Mesodermal cell (in vitro differentiated cells): Measurements from ENCODE around the gene RNF115. TPM values are rescaled to one million over a fixed set of nuclear protein-coding genes. Genes with fewer than 3 reads are reported as not detected.

Source experiments
- H3K27ac ChIP-seq: 2 replicates; pipeline ENCODE4 v1.7.0; 2013; ENCODE audit warnings: mild to moderate bottlenecking, low read depth, low read length, moderate library complexity; ENCODE audit not compliant: severe bottlenecking
- H3K36me3 ChIP-seq: 2 replicates; pipeline ENCODE4 v1.7.1; 2013; ENCODE audit warnings: mild to moderate bottlenecking, low read length, moderate library complexity; ENCODE audit not compliant: control insufficient read depth, insufficient read depth
- H3K4me1 ChIP-seq: one replicate; pipeline ENCODE4 v1.7.1; 2013; ENCODE audit warnings: mild to moderate bottlenecking, low read length; ENCODE audit not compliant: insufficient read depth, control insufficient read depth, poor library complexity, severe bottlenecking
- H3K4me3 ChIP-seq: 2 replicates; pipeline ENCODE4 v1.7.0; 2013; ENCODE audit warnings: low read length, control low read depth, mild to moderate bottlenecking; ENCODE audit not compliant: insufficient read depth, poor library complexity, severe bottlenecking; ENCODE audit errors: extremely low read depth
- H3K9me3 ChIP-seq: 2 replicates; pipeline ENCODE4 v1.7.1; 2013; ENCODE audit warnings: mild to moderate bottlenecking, low read length, moderate library complexity; ENCODE audit not compliant: control insufficient read depth
- WGBS, 2 experiments: methylation state at CpG; one replicate each; pipeline ENCODE4 v1.1.5; 2013; ENCODE audit warnings: missing lambda C conversion rate in 2 of 2; ENCODE audit not compliant: insufficient coverage in 2 of 2; 5-methylcytosine and 5-hydroxymethylcytosine counted together
- polyA plus RNA-seq, 2 experiments: library from polyadenylated mRNA; stranded (reverse); fragments of 50-300 nt; gene quantifications; one replicate each; pipeline ENCODE4 v1.2.3, GENCODE V29; 2013

Gene RNF115
- 10.6 TPM for polyA plus RNA-seq (2013, experiment 1 of 2)
- 8.8 TPM for polyA plus RNA-seq (2013, experiment 2 of 2)

GRCh38 chr1:145823565-145824498 is at the start of gene RNF115, which contains the start of gene POLR3C:
Gene RNF115 (minus strand): TSS chr1:145824095. CDS start chr1:145823873, 222 bp downstream.
Gene POLR3C (plus strand): TSS chr1:145824200. CDS start chr1:145825777, 1,577 bp downstream.
- H3K27ac ChIP-seq = peak within 1 kb of the TSS; percentile 96
- H3K36me3 ChIP-seq = peaks cover 37% of the 10 kb centered on the region
- H3K4me3 ChIP-seq = peak within 1 kb of the TSS; percentile 79
- WGBS, 2 experiments = 0% methylated on average over 68 to 85 of the region's 89 CpGs
- no peaks in the 10 kb centered on the region for H3K9me3 ChIP-seq
- no peaks in the 10 kb centered on the region for H3K4me1 ChIP-seq

- Histone ChIP-seq H3K4me3 (no peak overlapping the region), H3K27ac (no peak overlapping the region), H3K36me3 (no peaks in the 10 kb centered on the region), H3K9me3 (no peaks in the 10 kb centered on the region), H3K4me1 (no peaks in the 10 kb centered on the region)
- 48 to 55% methylated on average over 46 of the region's 47 CpGs for WGBS, 2 experiments
Measured at GRCh38 chr1:145871994-145872924, 48.4 kb upstream of the RNF115 start.

GRCh38 chr1:145868232-145868631 is 44.3 kb upstream of the RNF115 start:
- 94% methylated on average over 3 to 4 of the region's 4 CpGs for WGBS, 2 experiments
- Histone ChIP-seq H3K36me3 (no peaks in the 10 kb centered on the region), H3K4me3 (no peak overlapping the region)

GRCh38 chr1:145863282-145864018 is 39.6 kb upstream of the RNF115 start:
- 71 to 80% methylated on average over 4 of the region's 5 CpGs for WGBS, 2 experiments
- no peaks in the 10 kb centered on the region for H3K9me3 ChIP-seq
- H3K36me3 ChIP-seq = no peaks in the 10 kb centered on the region

More at GRCh38 chr1:145868232-145868631, 44.3 kb upstream of the RNF115 start:
- Histone ChIP-seq H3K27ac (no peak overlapping the region), H3K9me3 (no peaks in the 10 kb centered on the region), H3K4me1 (no peaks in the 10 kb centered on the region)

GRCh38 chr1:145859491-145860023 is 35.7 kb upstream of the RNF115 start:
- H3K27ac ChIP-seq = peak overlapping the region; percentile 79

More at GRCh38 chr1:145863282-145864018, 39.6 kb upstream of the RNF115 start:
- Histone ChIP-seq H3K4me1 (peaks cover 3% of the 10 kb centered on the region), H3K27ac (no peak overlapping the region), H3K4me3 (no peak overlapping the region)

GRCh38 chr1:145858901-145859490 is 35.1 kb upstream of the RNF115 start, which contains the start of gene PIAS3:
Gene PIAS3 (minus strand): TSS chr1:145859081. CDS start chr1:145858990, 91 bp downstream.
- peak within 1 kb of the TSS; percentile 79 for H3K27ac ChIP-seq
- H3K4me3 ChIP-seq = peak within 1 kb of the TSS; percentile 79
- H3K4me1 ChIP-seq = peaks cover 3% of the 10 kb centered on the region
- no peaks in the 10 kb centered on the region for H3K9me3 ChIP-seq
- 0 to 2% methylated on average over 24 to 29 of the region's 42 CpGs for WGBS, 2 experiments
- H3K36me3 ChIP-seq = peaks cover 34% of the 10 kb centered on the region

More at GRCh38 chr1:145859491-145860023, 35.7 kb upstream of the RNF115 start:
- peaks cover 3% of the 10 kb centered on the region for H3K4me1 ChIP-seq
- H3K4me3 ChIP-seq = peak overlapping the region; percentile 79
- H3K9me3 ChIP-seq = no peaks in the 10 kb centered on the region
- WGBS, 2 experiments = 0 to 1% methylated on average over 25 to 33 of the region's 41 CpGs
- H3K36me3 ChIP-seq = peaks cover 28% of the 10 kb centered on the region

- WGBS, 2 experiments = 2 to 13% methylated on average over 3 to 20 of the region's 35 CpGs
- Histone ChIP-seq H3K36me3 (peaks cover 40% of the 10 kb centered on the region), H3K4me1 (peaks cover 3% of the 10 kb centered on the region), H3K4me3 (peak overlapping the region; percentile 79), H3K9me3 (no peaks in the 10 kb centered on the region), H3K27ac (peak overlapping the region; percentile 79)
Measured at GRCh38 chr1:145858238-145858900, 34.5 kb upstream of the RNF115 start.

- Histone ChIP-seq H3K4me1 (peaks cover 3% of the 10 kb centered on the region), H3K9me3 (no peaks in the 10 kb centered on the region), H3K27ac (no peak overlapping the region), H3K4me3 (no peak overlapping the region), H3K36me3 (peaks cover 52% of the 10 kb centered on the region)
- 90 to 100% methylated on average over 1 to 2 of the region's 4 CpGs for WGBS, 2 experiments
Measured at GRCh38 chr1:145857170-145857569, 33.3 kb upstream of the RNF115 start.

- 93 to 100% methylated on average over 6 to 7 of the region's 7 CpGs for WGBS, 2 experiments
- Histone ChIP-seq H3K9me3 (no peaks in the 10 kb centered on the region), H3K27ac (no peak overlapping the region), H3K4me3 (no peak overlapping the region), H3K4me1 (peaks cover 4% of the 10 kb centered on the region), H3K36me3 (peaks cover 69% of the 10 kb centered on the region)
Measured at GRCh38 chr1:145855426-145855948, 31.6 kb upstream of the RNF115 start.
